Activated CD8-positive, alpha-beta memory T cell treated with anti-CD3 and anti-CD28 coated beads for 36 hours (primary cell): ENCODE measurements around the gene SORCS2. TPM values are rescaled to one million over a fixed set of nuclear protein-coding genes. Genes with fewer than 3 reads are reported as not detected.

Experiments
- CTCF ChIA-PET: fragments of 350-600 bp; sonication (Branson Sonifier 250); formaldehyde crosslinking; loops from one replicate; lab custom pipeline; 2021; ENCODE audit warnings: antibody characterized with exemption; lab: Charles Lee
- POLR2A ChIA-PET: fragments of 350-600 bp; sonication (Branson Sonifier 250); formaldehyde crosslinking; loops from one replicate; lab custom pipeline; 2021; ENCODE audit warnings: antibody characterized with exemption; lab: Charles Lee
- total RNA-seq, 2 experiments: library from RNA; stranded (reverse); gene quantifications; one replicate each; pipeline ENCODE4 v1.2.3, GENCODE V29; 2021

SORCS2 gene
- total RNA-seq, 2 experiments from 2014 or later: not detected

GRCh38 chr4:7254736-7255487 is 62.6 kb downstream of the SORCS2 start:
- ChIA-PET CTCF (no interaction called here), POLR2A (no interaction called here)

GRCh38 chr4:7255488-7255881 is 63.1 kb downstream of the SORCS2 start:
- ChIA-PET POLR2A (no interaction called here), CTCF (no interaction called here)

GRCh38 chr4:7255996-7256395 is 63.7 kb downstream of the SORCS2 start:
- CTCF ChIA-PET: no interaction called here
- POLR2A ChIA-PET: no interaction called here

- POLR2A ChIA-PET: no interaction called here
- CTCF ChIA-PET: no interaction called here
These were observed 64.9 kb downstream of the SORCS2 start for GRCh38 chr4:7256984-7257810.

GRCh38 chr4:7259039-7259438 is 66.7 kb downstream of the SORCS2 start:
- ChIA-PET CTCF (no interaction called here), POLR2A (no interaction called here)

- POLR2A ChIA-PET: no interaction called here
- CTCF ChIA-PET: no interaction called here
These were observed 68.2 kb downstream of the SORCS2 start for GRCh38 chr4:7260569-7260968.

- CTCF ChIA-PET: no interaction called here
These were observed 68.7 kb downstream of the SORCS2 start for GRCh38 chr4:7261087-7261486.

GRCh38 chr4:7261536-7261935 is 69.2 kb downstream of the SORCS2 start:
- CTCF ChIA-PET: no interaction called here

More at GRCh38 chr4:7261087-7261486, 68.7 kb downstream of the SORCS2 start:
- POLR2A ChIA-PET: no interaction called here

GRCh38 chr4:7262134-7262533 is 69.8 kb downstream of the SORCS2 start:
- CTCF ChIA-PET: no interaction called here
- POLR2A ChIA-PET: no interaction called here

More at GRCh38 chr4:7261536-7261935, 69.2 kb downstream of the SORCS2 start:
- POLR2A ChIA-PET: no interaction called here

- ChIA-PET CTCF (no interaction called here), POLR2A (no interaction called here)
These were observed 70.8 kb downstream of the SORCS2 start for GRCh38 chr4:7263166-7263565.

GRCh38 chr4:7264694-7265093 is 72.4 kb downstream of the SORCS2 start:
- POLR2A ChIA-PET: no interaction called here
- CTCF ChIA-PET: no interaction called here

- POLR2A ChIA-PET: no interaction called here
- CTCF ChIA-PET: no interaction called here
These were observed 74.4 kb downstream of the SORCS2 start for GRCh38 chr4:7266525-7267292.

- ChIA-PET CTCF (no interaction called here), POLR2A (no interaction called here)
These were observed 75.5 kb downstream of the SORCS2 start for GRCh38 chr4:7267829-7268228.

- POLR2A ChIA-PET: no interaction called here
- CTCF ChIA-PET: no interaction called here
These were observed 76.6 kb downstream of the SORCS2 start for GRCh38 chr4:7268941-7269340.

- CTCF ChIA-PET: no interaction called here
- POLR2A ChIA-PET: no interaction called here
These were observed 77.8 kb downstream of the SORCS2 start for GRCh38 chr4:7270121-7270520.

- ChIA-PET CTCF (no interaction called here), POLR2A (no interaction called here)
These were observed 80.1 kb downstream of the SORCS2 start for GRCh38 chr4:7272404-7272803.

GRCh38 chr4:7273738-7274297 is 81.5 kb downstream of the SORCS2 start:
- ChIA-PET CTCF (no interaction called here), POLR2A (no interaction called here)

- ChIA-PET POLR2A (no interaction called here), CTCF (no interaction called here)
These were observed 82.7 kb downstream of the SORCS2 start for GRCh38 chr4:7275067-7275466.

- ChIA-PET POLR2A (no interaction called here), CTCF (no interaction called here)
These were observed 83.3 kb downstream of the SORCS2 start for GRCh38 chr4:7275490-7276154.
